GM23338 (cell line): ENCODE data around the gene TRAPPC2. TPM values are rescaled to one million over a fixed set of nuclear protein-coding genes. Genes with fewer than 3 reads are reported as not detected.

Experiments used
- ATAC-seq: fragments of 200-7000 bp; cut with Tn5 transposase; 3 replicates; pipeline ENCODE4 v1.9.1; 2020
- DNase-seq: peaks from one replicate; pipeline ENCODE4 v3.0.0-alpha.2; 2015; ENCODE audit warnings: low spot score
- H2AFZ ChIP-seq: fragments of 200-600 bp; sonication (generic); 2 replicates; pipeline ENCODE4 v1.8.0; 2016; ENCODE audit warnings: antibody characterized with exemption, mild to moderate bottlenecking, moderate library complexity
- H3F3A ChIP-seq: fragments of 200-600 bp; sonication (generic); replicated peaks from 2 replicates; pipeline ENCODE4 v1.8.0; 2017; ENCODE audit warnings: antibody characterized with exemption, mixed run types, low read depth
- H3K27ac ChIP-seq: fragments of 200-600 bp; sonication (generic); 2 replicates; pipeline ENCODE4 v1.6.1; 2016; ENCODE audit warnings: low read depth
- H3K27me3 ChIP-seq: fragments of 200-600 bp; sonication (generic); 2 replicates; pipeline ENCODE4 v1.8.0; 2016; ENCODE audit warnings: mild to moderate bottlenecking, mixed run types, moderate library complexity; ENCODE audit not compliant: insufficient read depth
- H3K36me3 ChIP-seq: fragments of 200-600 bp; sonication (generic); 2 replicates; pipeline ENCODE4 v1.8.0; 2016; ENCODE audit warnings: mild to moderate bottlenecking; ENCODE audit not compliant: insufficient read depth
- H3K4me1 ChIP-seq: fragments of 200-600 bp; sonication (generic); 2 replicates; pipeline ENCODE4 v1.8.0; 2016; ENCODE audit warnings: mild to moderate bottlenecking, moderate library complexity; ENCODE audit not compliant: insufficient read depth
- H3K4me2 ChIP-seq: fragments of 200-600 bp; sonication (generic); 2 replicates; pipeline ENCODE4 v1.7.1; 2017; ENCODE audit warnings: mixed run types
- H3K4me3 ChIP-seq: fragments of 200-600 bp; sonication (generic); 2 replicates; pipeline ENCODE4 v1.6.1; 2016; ENCODE audit warnings: mixed run types
- H3K79me2 ChIP-seq: fragments of 200-600 bp; sonication (generic); replicated peaks from 2 replicates; pipeline ENCODE4 v1.8.0; 2017; ENCODE audit warnings: mild to moderate bottlenecking; ENCODE audit not compliant: insufficient read depth
- H3K9me2 ChIP-seq: fragments of 200-600 bp; sonication (generic); 2 replicates; pipeline ENCODE4 v1.8.0; 2017; ENCODE audit not compliant: insufficient read depth
- H4K20me1 ChIP-seq: fragments of 200-600 bp; sonication (generic); replicated peaks from 2 replicates; pipeline ENCODE4 v1.8.0; 2017; ENCODE audit warnings: mild to moderate bottlenecking; ENCODE audit not compliant: insufficient read depth
- H3K27ac Mint-ChIP-seq: 2 replicates; pipeline ENCODE4 v1.8.0; 2020; ENCODE audit warnings: inconsistent platforms, mild to moderate bottlenecking, moderate library complexity, mixed read lengths
- H3K27me3 Mint-ChIP-seq: 3 replicates; pipeline ENCODE4 v1.8.0; 2022; ENCODE audit warnings: low read depth, mild to moderate bottlenecking, moderate library complexity, mixed read lengths, inconsistent platforms; ENCODE audit not compliant: insufficient read depth, poor library complexity
- H3K36me3 Mint-ChIP-seq: 3 replicates; pipeline ENCODE4 v1.8.0; 2021; ENCODE audit warnings: low read depth, mild to moderate bottlenecking, inconsistent platforms, moderate library complexity, mixed read lengths
- H3K4me1 Mint-ChIP-seq: 3 replicates; pipeline ENCODE4 v1.8.0; 2020; ENCODE audit warnings: mild to moderate bottlenecking, inconsistent platforms, mixed read lengths
- H3K4me3 Mint-ChIP-seq: 3 replicates; pipeline ENCODE4 v1.8.0; 2021; ENCODE audit warnings: moderate library complexity, mild to moderate bottlenecking, inconsistent platforms, mixed read lengths
- H3K9me3 Mint-ChIP-seq: 3 replicates; pipeline ENCODE4 v1.8.0; 2020; ENCODE audit warnings: moderate library complexity, mild to moderate bottlenecking, inconsistent platforms, mixed read lengths
- CREB1 ChIP-seq: fragments of 250-450 bp; sonication (Bioruptor Pico); IDR thresholded peaks from 2 replicates; pipeline ENCODE4 v1.5.0; 2020; ENCODE audit warnings: low read depth, mild to moderate bottlenecking, moderate library complexity
- CTCF ChIP-seq, 2 experiments: fragments of 200-600 bp in 1 of 2; sonication (generic) in 1 of 2; conservative IDR thresholded peaks; 2 replicates each; pipeline versions ENCODE4 v1.5.1 to v1.6.1; 2016 to 2017; ENCODE audit warnings: antibody characterized with exemption in 2 of 2, low read depth in 2 of 2, mild to moderate bottlenecking in 2 of 2, moderate library complexity in 1 of 2
- ETS1 ChIP-seq: IDR thresholded peaks from 2 replicates; pipeline ENCODE4 v1.6.1; 2016; ENCODE audit warnings: antibody characterized with exemption
- EZH2 ChIP-seq: fragments of 200-600 bp; sonication (generic); IDR thresholded peaks from one replicate; pipeline ENCODE4 v1.8.0; 2017; ENCODE audit warnings: antibody characterized with exemption, mild to moderate bottlenecking, low read depth; ENCODE audit not compliant: unreplicated experiment
- EZH2phosphoT487 ChIP-seq: fragments of 200-600 bp; sonication (generic); IDR thresholded peaks from one replicate; pipeline ENCODE4 v1.8.1; 2018; ENCODE audit warnings: antibody characterized with exemption; ENCODE audit not compliant: unreplicated experiment
- JUNB ChIP-seq: IDR thresholded peaks from one replicate; pipeline ENCODE4 v1.6.1; 2016; ENCODE audit warnings: antibody characterized with exemption; ENCODE audit not compliant: unreplicated experiment
- NANOG ChIP-seq: IDR thresholded peaks from 2 replicates; pipeline ENCODE4 v1.6.1; 2016; ENCODE audit warnings: antibody characterized with exemption, borderline replicate concordance
- POLR2AphosphoS5 ChIP-seq: IDR thresholded peaks from 2 replicates; pipeline ENCODE4 v1.6.1; 2016; ENCODE audit warnings: antibody characterized with exemption, low read depth
- REST ChIP-seq: IDR thresholded peaks from one replicate; pipeline ENCODE4 v1.6.1; 2018; ENCODE audit warnings: antibody characterized with exemption; ENCODE audit not compliant: unreplicated experiment
- STAT1 ChIP-seq: IDR thresholded peaks from one replicate; pipeline ENCODE4 v1.6.1; 2016; ENCODE audit warnings: antibody characterized with exemption; ENCODE audit not compliant: unreplicated experiment
- ZNF114 ChIP-seq: fragments of 250-450 bp; sonication (Bioruptor Pico); IDR thresholded peaks from 2 replicates; pipeline ENCODE4 v1.5.0; 2020; ENCODE audit warnings: mild to moderate bottlenecking, moderate library complexity
- ZNF331 ChIP-seq: fragments of 250-450 bp; sonication (Bioruptor Pico); IDR thresholded peaks from 2 replicates; pipeline ENCODE4 v1.5.0; 2020; ENCODE audit warnings: low read depth, mild to moderate bottlenecking, moderate library complexity
- ZNF462 ChIP-seq: fragments of 250-450 bp; sonication (Bioruptor Pico); IDR thresholded peaks from 2 replicates; pipeline ENCODE4 v1.5.0; 2020; ENCODE audit warnings: mild to moderate bottlenecking, moderate library complexity
- polyA plus RNA-seq: library from polyadenylated mRNA; unstranded; fragments of >200 nt; fragmentation: Nextera tagmentation; extraction: Ambion mirVana; gene quantifications from 2 replicates; pipeline ENCODE4 v1.2.1, GENCODE V29; 2016
- total RNA-seq: library from RNA; depleted of rRNA; stranded (reverse); fragments of >200 nt; shearing (Covaris generic); gene quantifications from 2 replicates; pipeline ENCODE4 v1.2.3, GENCODE V29; 2014

The TRAPPC2 gene
- total and polyA plus RNA-seq, 2 experiments from 2014 or later: 11.7 to 14.6 TPM

- DNase-seq: no peak
These were observed 34.0 kb downstream of the TRAPPC2 start for GRCh38 chrX:13700380-13700779.

More at GRCh38 chrX:13700380-13700779, 34.0 kb downstream of the TRAPPC2 start:
- no peaks in the 10 kb centered on the region for H3K27me3 ChIP-seq
- no peaks in the 10 kb centered on the region; the same call in 2 of the 3 replicates for H3K36me3 Mint-ChIP-seq
- H3K4me3 ChIP-seq: no peak overlapping the region
- ATAC-seq: no peak
- no peaks in the 10 kb centered on the region for H3F3A ChIP-seq
- no peak overlapping the region for H3K27ac ChIP-seq
- H2AFZ ChIP-seq: no peak overlapping the region
- H3K9me2 ChIP-seq: no peaks in the 10 kb centered on the region
- no peak overlapping the region for H3K4me3 Mint-ChIP-seq
- no peaks in the 10 kb centered on the region for H3K4me1 ChIP-seq
- peaks cover 37% of the 10 kb centered on the region for H3K4me1 Mint-ChIP-seq
- H3K9me3 Mint-ChIP-seq: no peaks in the 10 kb centered on the region
- TF ChIP-seq EZH2phosphoT487: no peak
- TF ChIP-seq ZNF331 (CRISPR knock-in tag): no peak
- no peak for TF ChIP-seq ZNF114
- no peak for TF ChIP-seq CREB1
- TF ChIP-seq STAT1: no peak
- TF ChIP-seq POLR2AphosphoS5: no peak
- no peak for TF ChIP-seq CTCF (conservative IDR thresholded peaks at IDR 0.05; ENCODE audit: low read depth in 2 of 2)
- no peak for TF ChIP-seq REST
- no peak for TF ChIP-seq ETS1
- TF ChIP-seq ZNF462 (CRISPR knock-in tag): no peak
- no peak for TF ChIP-seq EZH2
- no peak for TF ChIP-seq NANOG
- TF ChIP-seq JUNB: no peak
- H3K4me2 ChIP-seq: no peak overlapping the region
- peaks cover under 1% of the 10 kb centered on the region for H3K27me3 Mint-ChIP-seq
- H3K79me2 ChIP-seq: peaks cover 94% of the 10 kb centered on the region
- no peaks in the 10 kb centered on the region for H3K36me3 ChIP-seq
- H3K27ac Mint-ChIP-seq: no peak overlapping the region
- peaks cover 8% of the 10 kb centered on the region; the same call in 1 of the 2 replicates for H4K20me1 ChIP-seq
